Measurements from ENCODE around the gene RAD54L.

RAD54L gene

DNA sequence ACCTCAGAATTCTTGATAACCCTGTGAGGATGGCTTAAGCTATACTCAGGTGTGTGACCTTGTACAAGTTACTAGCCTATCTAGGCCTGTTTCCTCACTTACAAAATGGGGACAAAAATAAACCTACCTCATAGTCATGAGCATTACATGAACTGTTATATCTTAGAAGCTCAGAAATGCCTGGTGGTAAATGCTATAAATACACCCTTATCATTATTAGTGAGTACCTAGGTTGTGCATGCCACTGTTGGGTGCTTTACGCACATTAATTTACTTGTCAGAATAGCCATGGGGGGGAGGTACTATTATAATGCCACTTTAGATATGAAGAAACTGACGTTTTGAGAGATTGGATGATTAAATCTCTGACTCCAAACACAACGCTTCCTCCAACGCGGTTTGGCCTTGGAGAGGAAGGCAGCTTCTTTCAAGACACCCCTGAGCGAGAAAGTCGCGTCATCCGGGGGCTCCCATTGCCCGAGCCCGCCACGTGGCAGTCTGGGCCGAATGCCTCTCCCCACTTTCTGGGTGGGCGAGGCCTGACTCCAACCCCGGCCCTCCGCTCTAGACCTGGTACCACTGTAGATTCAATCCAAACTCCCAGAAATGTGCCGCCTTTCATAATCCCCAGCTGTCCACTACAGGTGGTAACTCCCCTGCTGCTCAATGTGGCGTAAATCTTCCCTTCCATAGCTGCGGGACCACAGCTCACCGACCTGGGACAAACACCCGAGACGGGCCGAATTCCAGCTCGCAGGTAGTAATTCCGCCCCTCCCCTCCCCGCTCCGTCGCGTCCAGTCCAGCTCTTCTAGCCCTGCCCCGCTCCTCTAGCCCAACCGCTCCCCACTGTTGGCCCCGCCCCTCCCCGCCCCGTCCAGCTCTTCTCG, 771 bp upstream of the RAD54L start:
- peak; percentile 72 for DNase-seq (ENCODE audit: low read depth)

DNA sequence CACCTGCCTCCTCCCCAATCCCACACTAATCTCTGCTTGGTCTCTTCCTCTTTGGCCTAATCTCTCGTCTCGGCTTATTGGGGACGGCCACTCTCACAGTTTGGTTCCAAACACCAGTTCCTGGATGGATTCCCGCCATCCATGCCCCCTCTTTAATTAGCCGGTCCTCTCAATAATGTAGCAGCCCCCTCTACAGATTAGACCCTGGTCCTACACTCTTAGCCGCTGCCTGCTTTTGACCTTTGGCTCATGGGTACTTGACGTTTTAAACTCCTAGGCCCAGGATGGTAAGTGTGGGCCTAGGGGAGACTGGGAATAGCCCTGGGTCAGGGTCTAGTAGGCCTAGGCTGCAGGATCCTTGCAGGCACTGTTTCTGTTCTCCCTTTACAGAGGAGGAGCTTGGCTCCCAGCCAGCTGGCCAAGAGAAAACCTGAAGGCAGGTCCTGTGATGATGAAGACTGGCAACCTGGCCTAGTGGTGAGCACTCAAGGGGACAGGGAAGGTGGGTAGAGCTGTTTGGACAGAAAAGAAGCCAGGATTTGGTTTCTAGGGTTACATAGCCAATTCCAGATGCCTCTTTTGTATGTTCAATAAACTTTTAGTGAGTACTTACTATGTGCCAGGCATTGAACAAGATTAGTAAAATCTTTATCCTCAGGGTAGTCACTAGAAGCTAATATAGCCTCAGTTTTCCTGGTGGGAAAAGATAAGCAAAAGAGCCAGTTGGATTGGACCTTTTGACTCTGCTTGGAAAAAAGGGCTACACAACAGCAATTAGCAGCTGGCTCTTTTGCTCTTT, 758 bp downstream of the RAD54L start:
- H3K4me3 ChIP-seq (ENCODE audit: low read depth, low read length), result peak overlapping the region; percentile 96
- peak; percentile 65 for DNase-seq (ENCODE audit: low read depth)
- TF ChIP-seq, protein P1, sequence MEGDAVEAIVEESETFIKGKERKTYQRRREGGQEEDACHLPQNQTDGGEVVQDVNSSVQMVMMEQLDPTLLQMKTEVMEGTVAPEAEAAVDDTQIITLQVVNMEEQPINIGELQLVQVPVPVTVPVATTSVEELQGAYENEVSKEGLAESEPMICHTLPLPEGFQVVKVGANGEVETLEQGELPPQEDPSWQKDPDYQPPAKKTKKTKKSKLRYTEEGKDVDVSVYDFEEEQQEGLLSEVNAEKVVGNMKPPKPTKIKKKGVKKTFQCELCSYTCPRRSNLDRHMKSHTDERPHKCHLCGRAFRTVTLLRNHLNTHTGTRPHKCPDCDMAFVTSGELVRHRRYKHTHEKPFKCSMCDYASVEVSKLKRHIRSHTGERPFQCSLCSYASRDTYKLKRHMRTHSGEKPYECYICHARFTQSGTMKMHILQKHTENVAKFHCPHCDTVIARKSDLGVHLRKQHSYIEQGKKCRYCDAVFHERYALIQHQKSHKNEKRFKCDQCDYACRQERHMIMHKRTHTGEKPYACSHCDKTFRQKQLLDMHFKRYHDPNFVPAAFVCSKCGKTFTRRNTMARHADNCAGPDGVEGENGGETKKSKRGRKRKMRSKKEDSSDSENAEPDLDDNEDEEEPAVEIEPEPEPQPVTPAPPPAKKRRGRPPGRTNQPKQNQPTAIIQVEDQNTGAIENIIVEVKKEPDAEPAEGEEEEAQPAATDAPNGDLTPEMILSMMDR (IDR thresholded peaks at IDR 0.05; ENCODE audit: low read depth, low read length), result peak; percentile 20
- TF ChIP-seq, protein P2, sequence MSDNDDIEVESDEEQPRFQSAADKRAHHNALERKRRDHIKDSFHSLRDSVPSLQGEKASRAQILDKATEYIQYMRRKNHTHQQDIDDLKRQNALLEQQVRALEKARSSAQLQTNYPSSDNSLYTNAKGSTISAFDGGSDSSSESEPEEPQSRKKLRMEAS (IDR thresholded peaks at IDR 0.05; ENCODE audit: low read depth, low read length), result no peak

More for the DNA sequence above, 771 bp upstream of the RAD54L start:
- TF ChIP-seq, protein P1 (IDR thresholded peaks at IDR 0.05; ENCODE audit: low read depth, low read length), result no peak
- TF ChIP-seq MYC (IDR thresholded peaks at IDR 0.05; ENCODE audit: low read depth, low read length) (peak; percentile 88), POLR2A (IDR thresholded peaks at IDR 0.05; ENCODE audit: extremely low read depth, insufficient read length) (peak; percentile 53)
- TF ChIP-seq, protein P2 (IDR thresholded peaks at IDR 0.05; ENCODE audit: low read depth, low read length), result peak; percentile 91
- peak overlapping the region; percentile 92 for H3K4me3 ChIP-seq (ENCODE audit: low read depth, low read length)

DNA sequence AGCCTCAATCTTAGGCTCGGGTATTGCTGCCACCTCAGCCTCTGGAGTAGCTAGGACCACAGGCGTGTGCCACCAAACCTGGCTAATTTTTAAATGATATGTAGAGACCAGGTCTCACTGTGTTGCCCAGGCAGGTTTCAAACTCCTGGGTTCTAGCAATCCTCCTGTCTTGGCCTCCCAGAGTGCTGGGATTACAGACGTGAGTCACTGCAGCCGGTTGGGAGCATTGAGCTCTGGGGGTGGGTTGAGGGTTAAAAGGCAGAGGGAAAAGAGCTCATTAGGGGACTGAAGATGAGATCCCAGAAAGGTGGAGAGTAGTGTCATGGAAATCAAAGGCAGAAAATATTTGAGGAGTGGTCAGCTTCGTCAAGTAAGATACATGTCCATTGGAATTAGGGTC, 7.1 kb downstream of the RAD54L start:
- H3K4me3 ChIP-seq (ENCODE audit: low read depth, low read length), result no peak overlapping the region
- DNase-seq (ENCODE audit: low read depth), result no peak
- TF ChIP-seq, protein P1 (IDR thresholded peaks at IDR 0.05; ENCODE audit: low read depth, low read length), result no peak
- TF ChIP-seq, protein P2 (IDR thresholded peaks at IDR 0.05; ENCODE audit: low read depth, low read length), result no peak
- TF ChIP-seq MYC (IDR thresholded peaks at IDR 0.05; ENCODE audit: low read depth, low read length) (no peak), POLR2A (IDR thresholded peaks at IDR 0.05; ENCODE audit: extremely low read depth, insufficient read length) (no peak)

DNA sequence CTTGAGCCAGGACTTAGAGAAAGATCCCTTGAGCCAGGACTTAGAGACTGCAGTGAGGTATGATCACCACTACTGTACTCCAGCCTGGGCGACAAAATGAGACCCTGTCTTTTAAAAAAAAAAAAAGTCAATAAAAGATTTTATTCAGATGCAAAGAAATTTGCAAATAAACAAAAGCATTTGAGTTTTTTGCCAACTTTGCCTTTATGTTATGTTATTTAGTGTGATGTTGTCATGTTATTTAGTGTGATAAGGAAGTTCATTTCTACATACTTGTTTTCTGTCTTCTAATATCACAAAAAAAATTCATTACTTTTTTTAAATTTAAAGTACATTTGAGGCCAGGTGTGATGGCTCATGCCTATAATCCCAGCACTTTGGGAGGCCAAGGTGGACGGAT, 9.0 kb downstream of the RAD54L start:
- TF ChIP-seq, protein P2 (IDR thresholded peaks at IDR 0.05; ENCODE audit: low read depth, low read length), result no peak
- no peak for TF ChIP-seq POLR2A (IDR thresholded peaks at IDR 0.05; ENCODE audit: extremely low read depth, insufficient read length)
- TF ChIP-seq, protein P1 (IDR thresholded peaks at IDR 0.05; ENCODE audit: low read depth, low read length), result no peak
- no peak for TF ChIP-seq MYC (IDR thresholded peaks at IDR 0.05; ENCODE audit: low read depth, low read length)

DNA sequence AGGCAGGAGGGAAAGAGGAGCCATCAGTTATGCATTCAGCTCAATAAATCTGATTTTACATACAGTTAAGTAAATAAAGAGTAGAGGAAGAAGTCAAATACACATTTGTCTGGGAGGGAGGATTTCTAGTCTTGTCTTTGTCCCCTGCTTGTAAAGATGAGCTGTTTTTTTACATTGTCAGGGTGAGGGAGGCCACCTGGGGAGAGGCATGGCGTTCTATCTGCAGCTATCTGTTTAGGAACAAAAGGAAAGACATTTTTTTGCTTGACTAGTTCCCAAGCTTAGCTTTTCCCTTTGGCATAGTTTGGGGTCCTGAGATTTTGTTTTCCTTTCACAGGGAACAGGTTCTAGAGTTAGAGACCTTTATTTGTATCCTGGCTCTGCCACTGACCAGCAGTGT, 14.9 kb downstream of the RAD54L start:
- no peak for TF ChIP-seq MYC (IDR thresholded peaks at IDR 0.05; ENCODE audit: low read depth, low read length)
- TF ChIP-seq POLR2A (IDR thresholded peaks at IDR 0.05; ENCODE audit: extremely low read depth, insufficient read length), result no peak
- TF ChIP-seq, protein P1 (IDR thresholded peaks at IDR 0.05; ENCODE audit: low read depth, low read length), result no peak
- TF ChIP-seq, protein P2 (IDR thresholded peaks at IDR 0.05; ENCODE audit: low read depth, low read length), result no peak
- DNase-seq (ENCODE audit: low read depth), result no peak
- no peak overlapping the region for H3K4me3 ChIP-seq (ENCODE audit: low read depth, low read length)

More for the DNA sequence above, 9.0 kb downstream of the RAD54L start:
- no peak for DNase-seq (ENCODE audit: low read depth)
- no peak overlapping the region for H3K4me3 ChIP-seq (ENCODE audit: low read depth, low read length)

All from NB4 (cell line).